GM19099 (cell line): Measurements from ENCODE around the gene ATP8B1.

ENCODE experiments used
- POLR2A ChIP-seq: IDR thresholded peaks from 3 replicates; pipeline ENCODE4 v1.6.1; 2011; ENCODE audit warnings: low read depth; ENCODE audit not compliant: insufficient read length; ENCODE audit errors: extremely low read depth

ATP8B1 gene

GRCh38 chr18:57640749-57641148 lies 162.4 kb downstream of the ATP8B1 start:
- TF ChIP-seq POLR2A = no peak

GRCh38 chr18:57640236-57640635 lies 162.9 kb downstream of the ATP8B1 start:
- no peak for TF ChIP-seq POLR2A

GRCh38 chr18:57635003-57635822 lies 167.9 kb downstream of the ATP8B1 start:
- TF ChIP-seq POLR2A = no peak

- TF ChIP-seq POLR2A = no peak
These were observed 171.4 kb downstream of the ATP8B1 start for GRCh38 chr18:57631697-57632096.

GRCh38 chr18:57630754-57631595 lies 172.1 kb downstream of the ATP8B1 start:
- TF ChIP-seq POLR2A = no peak

- TF ChIP-seq POLR2A = peak; percentile 60
These were observed 172.9 kb downstream of the ATP8B1 start for GRCh38 chr18:57630002-57630753.

GRCh38 chr18:57629422-57629821 lies 173.7 kb downstream of the ATP8B1 start:
- no peak for TF ChIP-seq POLR2A

- no peak for TF ChIP-seq POLR2A
These were observed 175.6 kb downstream of the ATP8B1 start for GRCh38 chr18:57627488-57627887.

GRCh38 chr18:57624988-57625387 lies 178.1 kb downstream of the ATP8B1 start:
- no peak for TF ChIP-seq POLR2A

- TF ChIP-seq POLR2A = no peak
These were observed 181.9 kb downstream of the ATP8B1 start for GRCh38 chr18:57621246-57621604.

GRCh38 chr18:57619876-57620275 lies 183.2 kb downstream of the ATP8B1 start:
- no peak for TF ChIP-seq POLR2A

- TF ChIP-seq POLR2A = no peak
These were observed 184.2 kb downstream of the ATP8B1 start for GRCh38 chr18:57618910-57619309.

- TF ChIP-seq POLR2A = no peak
These were observed 199.2 kb downstream of the ATP8B1 start for GRCh38 chr18:57603871-57604270.
